PC-3 (cell line): ENCODE data around the gene ARL5C. TPM values are rescaled to one million over a fixed set of nuclear protein-coding genes. Genes with fewer than 3 reads are reported as not detected.

Experiments used
- ATAC-seq: fragments of 200-7000 bp; cut with Tn5 transposase; 2 replicates; pipeline ENCODE4 v1.9.1; 2020; ENCODE audit warnings: mild to moderate bottlenecking, moderate library complexity
- BruUV-seq: library from RNA; stranded (reverse); fragments of 400-500 nt; replicated peaks from 2 replicates; lab custom pipeline; 2021; lab: Mats Ljungman, UMichigan
- CTCF ChIA-PET: fragments of 300-600 bp; sonication (Branson Sonifier 250); formaldehyde crosslinking; loops from one replicate; lab custom pipeline; 2022; ENCODE audit warnings: antibody characterized with exemption; lab: Charles Lee
- POLR2A ChIA-PET: fragments of 300-600 bp; sonication (Branson Sonifier 250); formaldehyde crosslinking; loops from one replicate; lab custom pipeline; 2022; ENCODE audit warnings: antibody characterized with exemption; ENCODE audit not compliant: unreplicated experiment; lab: Charles Lee
- DNase-seq: peaks from one replicate; pipeline ENCODE4 v3.0.0-alpha.2; 2015
- H2AFZ ChIP-seq: fragments of 300-600 bp; sonication (generic); 2 replicates; pipeline ENCODE4 v1.6.0; 2016; ENCODE audit warnings: antibody characterized with exemption, low read length
- H3F3A ChIP-seq: fragments of 300-600 bp; sonication (generic); one replicate; pipeline ENCODE4 v1.6.0; 2017; ENCODE audit warnings: antibody characterized with exemption, low read length, control low read depth, mild to moderate bottlenecking; ENCODE audit not compliant: unreplicated experiment
- H3K27ac ChIP-seq: fragments of 300-600 bp; sonication (generic); 2 replicates; pipeline ENCODE4 v1.5.1; 2016; ENCODE audit warnings: mild to moderate bottlenecking, low read length
- H3K27me3 ChIP-seq: fragments of 300-600 bp; sonication (generic); 2 replicates; pipeline ENCODE4 v1.6.1; 2016; ENCODE audit warnings: low read length, mixed read lengths
- H3K36me3 ChIP-seq: fragments of 300-600 bp; sonication (generic); 2 replicates; pipeline ENCODE4 v1.6.1; 2016; ENCODE audit warnings: low read depth, mixed run types, low read length, mixed read lengths
- H3K4me1 ChIP-seq: fragments of 300-600 bp; sonication (generic); 2 replicates; pipeline ENCODE4 v1.5.1; 2016; ENCODE audit warnings: low read length; ENCODE audit not compliant: insufficient read depth
- H3K4me2 ChIP-seq: fragments of 300-600 bp; sonication (generic); 2 replicates; pipeline ENCODE4 v1.6.0; 2016; ENCODE audit warnings: low read length
- H3K4me3 ChIP-seq: fragments of 300-600 bp; sonication (generic); 2 replicates; pipeline ENCODE4 v1.5.1; 2016; ENCODE audit warnings: mild to moderate bottlenecking, low read length, mixed read lengths
- H3K79me2 ChIP-seq: fragments of 300-600 bp; sonication (generic); 2 replicates; pipeline ENCODE4 v1.6.1; 2017; ENCODE audit warnings: low read length, mixed read lengths
- H3K9ac ChIP-seq: fragments of 300-600 bp; sonication (generic); 2 replicates; pipeline ENCODE4 v1.6.0; 2016; ENCODE audit warnings: mild to moderate bottlenecking, low read length
- H3K9me2 ChIP-seq: fragments of 300-600 bp; sonication (generic); replicated peaks from 2 replicates; pipeline ENCODE4 v1.6.1; 2016; ENCODE audit warnings: mixed run types, low read length, mixed read lengths
- H3K9me3 ChIP-seq: fragments of 300-600 bp; sonication (generic); 2 replicates; pipeline ENCODE4 v1.6.1; 2016; ENCODE audit warnings: low read length, mixed read lengths
- H4K20me1 ChIP-seq: fragments of 300-600 bp; sonication (generic); 2 replicates; pipeline ENCODE4 v1.6.1; 2016; ENCODE audit warnings: low read length, mixed read lengths
- CTCF ChIP-seq: fragments of 300-600 bp; sonication (generic); conservative IDR thresholded peaks from 2 replicates; pipeline ENCODE4 v1.5.1; 2017; ENCODE audit warnings: antibody characterized with exemption, low read depth, mild to moderate bottlenecking, low read length
- EZH2 ChIP-seq: fragments of 300-600 bp; sonication (generic); IDR thresholded peaks from one replicate; pipeline ENCODE4 v1.6.1; 2017; ENCODE audit warnings: antibody characterized with exemption, mild to moderate bottlenecking, low read length; ENCODE audit not compliant: unreplicated experiment
- EZH2phosphoT487 ChIP-seq: fragments of 300-600 bp; sonication (generic); IDR thresholded peaks from 2 replicates; pipeline ENCODE4 v1.6.1; 2018; ENCODE audit warnings: mild to moderate bottlenecking, antibody characterized with exemption, low read length, borderline replicate concordance
- intact Hi-C: fragments of 100-400 bp; cut with micrococcal nuclease; formaldehyde crosslinking; loops from 2 replicates; pipeline ENCODE4 v1.9.0; 2023
- total RNA-seq: library from RNA; depleted of rRNA; stranded (reverse); fragments of >200 nt; gene quantifications from 2 replicates; pipeline ENCODE4 v1.2.3, GENCODE V29; 2014

ARL5C gene
- total RNA-seq, 1 experiment from 2014 or later: not detected

DNA sequence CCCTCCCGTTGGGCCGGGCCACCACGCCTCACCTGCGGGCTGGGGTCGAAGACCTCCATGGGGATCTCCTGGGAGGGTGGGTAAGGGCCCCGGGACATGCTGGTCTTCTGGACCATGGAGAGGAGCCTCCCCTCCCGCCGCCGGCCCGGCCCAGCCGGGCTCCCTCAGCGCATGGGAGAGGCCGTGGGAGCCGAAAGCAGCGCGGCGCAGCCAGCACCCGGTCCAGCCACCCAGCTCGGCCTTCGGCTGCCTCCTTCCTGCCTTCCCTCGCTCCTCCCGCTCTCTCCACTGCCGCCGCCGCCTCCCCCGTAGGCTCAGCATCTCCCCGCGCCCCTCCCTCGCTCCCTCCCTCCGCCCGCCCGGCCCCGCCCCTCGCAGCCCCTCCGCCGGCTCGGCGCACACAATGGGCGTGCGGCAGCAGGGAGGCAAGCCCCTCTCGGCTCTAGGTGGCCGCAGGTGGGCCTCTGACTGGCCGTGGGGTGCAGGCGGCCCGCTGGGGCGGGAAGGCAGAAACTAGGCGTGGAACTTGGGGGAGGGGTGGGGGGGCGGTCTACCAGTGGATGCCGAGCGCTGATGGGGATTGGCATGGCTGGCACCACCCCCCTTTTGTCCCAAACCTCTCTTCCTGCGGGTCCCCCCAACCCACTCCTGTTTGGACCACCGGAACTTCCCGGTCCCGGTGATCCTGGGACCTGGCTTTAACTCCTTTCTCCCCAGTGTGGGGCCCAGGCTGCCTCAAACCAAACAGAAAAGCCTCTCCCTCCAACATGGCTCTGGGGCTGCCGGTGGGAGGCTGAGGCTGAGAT is 31.6 kb upstream of the ARL5C start, which contains the start of gene CACNB1:
TSS of gene CACNB1 (minus strand) at position 290 of the 806 bp plus-strand sequence. CDS start at position 116, 174 bp downstream.
- Histone ChIP-seq H3K27ac (no peak within 1 kb of the TSS), H3F3A (no peaks in the 10 kb centered on the region), H3K79me2 (peaks cover 39% of the 10 kb centered on the region), H3K36me3 (peaks cover 16% of the 10 kb centered on the region), H3K4me2 (peak within 1 kb of the TSS; percentile 91), H3K9ac (peak within 1 kb of the TSS; percentile 59), H3K4me1 (peaks cover 21% of the 10 kb centered on the region; the same call in 1 of the 2 replicates), H3K27me3 (no peaks in the 10 kb centered on the region), H3K4me3 (peak within 1 kb of the TSS; percentile 75), H4K20me1 (peaks cover 11% of the 10 kb centered on the region), H2AFZ (peak within 1 kb of the TSS; percentile 76), H3K9me3 (no peaks in the 10 kb centered on the region), H3K9me2 (no peaks in the 10 kb centered on the region)
- peak; percentile 72 for ATAC-seq
- no peak for TF ChIP-seq CTCF
- no peak for TF ChIP-seq EZH2
- no peak for TF ChIP-seq EZH2phosphoT487
- ChIA-PET POLR2A (interaction anchor here (0.6 kb wide), 2 partner anchors 9 to 214 kb away, joined by 3 to 4 read pairs; no protein-coding TSS in a partner anchor), CTCF (interaction anchor here (0.6 kb wide), 1 partner anchor 22 kb away, joined by 7 read pairs; no protein-coding TSS in a partner anchor)
- BruUV-seq: no TSS peak
- peak; percentile 58 for DNase-seq
- intact Hi-C loops: no loop called here

DNA sequence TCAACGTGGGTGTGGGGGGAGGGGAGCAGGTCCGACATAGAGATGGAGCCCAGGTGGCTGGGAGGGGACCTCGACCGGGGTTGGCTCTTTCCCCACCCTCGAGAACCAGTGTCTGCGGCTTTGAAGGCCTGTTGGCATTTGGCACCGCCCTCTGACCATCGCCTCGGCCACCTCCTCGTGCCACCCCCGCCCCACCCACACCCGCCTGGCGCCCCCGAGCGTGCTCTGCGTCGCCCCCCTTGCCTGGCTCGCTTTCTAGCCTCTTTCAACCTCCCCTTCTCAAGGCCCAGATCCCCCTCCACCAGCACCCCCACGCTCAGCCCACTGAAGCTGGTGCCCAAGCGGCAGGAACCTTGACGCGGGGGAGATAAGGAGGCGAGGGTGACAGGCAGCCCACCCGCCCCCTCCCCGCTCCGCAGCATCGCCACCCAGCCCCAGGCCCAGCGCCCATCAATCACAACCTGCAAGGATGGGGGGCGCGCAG is 30.9 kb upstream of the ARL5C start:
- DNase-seq: peak; percentile 35
- Histone ChIP-seq H3K4me1 (peaks cover 16% of the 10 kb centered on the region; the same call in 1 of the 2 replicates), H3K4me2 (peak overlapping the region; percentile 91), H3K79me2 (peaks cover 32% of the 10 kb centered on the region), H4K20me1 (peaks cover 3% of the 10 kb centered on the region; the same call in 1 of the 2 replicates), H3K36me3 (peaks cover 8% of the 10 kb centered on the region), H3K9me2 (no peaks in the 10 kb centered on the region), H3F3A (no peaks in the 10 kb centered on the region), H3K9me3 (no peaks in the 10 kb centered on the region), H3K4me3 (peak overlapping the region; percentile 75), H3K27ac (no peak overlapping the region), H3K9ac (peak overlapping the region; percentile 59), H3K27me3 (no peaks in the 10 kb centered on the region), H2AFZ (peak overlapping the region; percentile 76)
- POLR2A ChIA-PET: interaction anchor here (0.6 kb wide), 2 partner anchors 9 to 214 kb away, joined by 3 to 4 read pairs; no protein-coding TSS in a partner anchor
- TF ChIP-seq EZH2: no peak
- TF ChIP-seq CTCF: no peak
- intact Hi-C loops: no loop called here
- no TSS peak for BruUV-seq
- CTCF ChIA-PET: interaction anchor here (0.6 kb wide), 2 partner anchors 21 to 256 kb away, joined by 5 to 7 read pairs; no protein-coding TSS in a partner anchor
- ATAC-seq: peak; percentile 22
